GM12878 (cell line): Measurements from ENCODE around the gene SGMS1. TPM values are rescaled to one million over a fixed set of nuclear protein-coding genes. Genes with fewer than 3 reads are reported as not detected.

Source experiments
- ATAC-seq: fragments of 200-7000 bp; cut with Tn5 transposase; 3 replicates; pipeline ENCODE4 v1.9.1; 2020; ENCODE audit warnings: mild to moderate bottlenecking, moderate library complexity
- BruUV-seq: library from RNA; stranded (reverse); fragments of 400-500 nt; replicated peaks from 2 replicates; lab custom pipeline; 2021; lab: Mats Ljungman, UMichigan
- CTCF ChIA-PET: fragments of 300-600 bp; sonication (Branson Sonifier 250); formaldehyde crosslinking; extraction: SDS; loops from one replicate; lab custom pipeline; 2021; ENCODE audit warnings: inconsistent platforms; lab: Yijun Ruan, JAX
- POLR2A ChIA-PET: fragments of 350-600 bp; formaldehyde crosslinking; extraction: SDS; loops from one replicate; lab custom pipeline; 2021; ENCODE audit warnings: inconsistent platforms; lab: Charles Lee
- RAD21 ChIA-PET: fragments of 300-600 bp; sonication (Branson Sonifier 250); formaldehyde crosslinking; loops from one replicate; lab custom pipeline; 2023; ENCODE audit warnings: antibody characterized with exemption; ENCODE audit not compliant: unreplicated experiment; lab: Charles Lee
- SMC1A ChIA-PET: fragments of 300-600 bp; sonication (Branson Sonifier 250); formaldehyde crosslinking; loops from one replicate; lab custom pipeline; 2023; ENCODE audit not compliant: unreplicated experiment, uncharacterized antibody; lab: Charles Lee
- DNase-seq: peaks from one replicate; pipeline ENCODE4 v3.0.0-alpha.2; 2011; ENCODE audit warnings: low read depth, low spot score
- FAIRE-seq: peaks from 3 replicates; lab custom pipeline; 2011; peaks lifted over from hg19 to GRCh38; lab: Jason Lieb, UNC
- H2AFZ ChIP-seq: 2 replicates; pipeline ENCODE4 v1.6.0; 2011; ENCODE audit warnings: low read depth, low read length, control low read depth; ENCODE audit not compliant: control insufficient read depth
- H3K27ac ChIP-seq: 2 replicates; pipeline ENCODE4 v1.5.1; 2011; ENCODE audit warnings: control low read depth; ENCODE audit not compliant: control insufficient read depth, insufficient read depth
- H3K27me3 ChIP-seq, 2 experiments: replicated peaks in 1 of 2; 2 replicates each; pipeline versions ENCODE4 v1.6.0 to v1.6.1; 2011; ENCODE audit warnings: low read length in 1 of 2; ENCODE audit not compliant: control insufficient read depth in 2 of 2, insufficient read depth in 2 of 2
- H3K36me3 ChIP-seq, 2 experiments: 2 replicates each; pipeline ENCODE4 v1.5.1; 2011; ENCODE audit warnings: low read length in 1 of 2; ENCODE audit not compliant: control insufficient read depth in 2 of 2, insufficient read depth in 2 of 2
- H3K4me1 ChIP-seq: 2 replicates; pipeline ENCODE4 v1.6.1; 2011; ENCODE audit warnings: mild to moderate bottlenecking, low read length, moderate library complexity, mixed read lengths; ENCODE audit not compliant: control insufficient read depth, insufficient read depth
- H3K4me2 ChIP-seq: 2 replicates; pipeline ENCODE4 v1.6.0; 2011; ENCODE audit warnings: control low read depth; ENCODE audit not compliant: control insufficient read depth, insufficient read depth
- H3K4me3 ChIP-seq: fragments of 200-600 bp; sonication (generic); 2 replicates; pipeline ENCODE4 v1.5.1; 2016
- H3K79me2 ChIP-seq: 2 replicates; pipeline ENCODE4 v1.6.0; 2011; ENCODE audit warnings: low read length; ENCODE audit not compliant: control insufficient read depth, insufficient read depth
- H3K9ac ChIP-seq: 2 replicates; pipeline ENCODE4 v1.8.0; 2011; ENCODE audit warnings: low read length, control low read depth, mixed read lengths; ENCODE audit not compliant: control insufficient read depth, insufficient read depth
- H3K9me3 ChIP-seq: replicated peaks from 3 replicates; pipeline ENCODE4 v1.5.1; 2011; ENCODE audit warnings: mild to moderate bottlenecking, low read length; ENCODE audit not compliant: control insufficient read depth, insufficient read depth
- H4K20me1 ChIP-seq: 2 replicates; pipeline ENCODE4 v1.6.0; 2011; ENCODE audit not compliant: control insufficient read depth, insufficient read depth
- EP300 ChIP-seq, 2 experiments: fragments of 150-350 bp in 1 of 2; IDR thresholded peaks; 2 replicates each; pipeline ENCODE4 v1.6.1; 2011 to 2012; ENCODE audit warnings: low read depth in 2 of 2, low read length in 2 of 2, borderline replicate concordance in 1 of 2, improper control_type of control experiment in 1 of 2, inconsistent platforms in 1 of 2; ENCODE audit not compliant: control insufficient read depth in 1 of 2
- GABPA ChIP-seq: IDR thresholded peaks from 2 replicates; pipeline ENCODE4 v1.6.1; 2014; ENCODE audit warnings: antibody characterized with exemption, low read depth, mild to moderate bottlenecking, inconsistent platforms
- HDGF ChIP-seq: fragments of 450-650 bp; IDR thresholded peaks from 2 replicates; pipeline ENCODE4 v1.6.1; 2016; ENCODE audit warnings: antibody characterized with exemption
- MEF2A ChIP-seq: IDR thresholded peaks from 2 replicates; pipeline ENCODE4 v1.6.1; 2011; ENCODE audit warnings: low read depth, mild to moderate bottlenecking, low read length, moderate library complexity; ENCODE audit not compliant: insufficient read depth
- NR2C2 ChIP-seq: IDR thresholded peaks from 2 replicates; pipeline ENCODE4 v1.6.1; 2011; ENCODE audit warnings: borderline replicate concordance, low read depth; ENCODE audit not compliant: control insufficient read depth, insufficient read length
- POLR2A ChIP-seq: IDR thresholded peaks from 2 replicates; pipeline ENCODE4 v1.6.1; 2011; ENCODE audit warnings: low read depth, mild to moderate bottlenecking, low read length
- RCOR1 ChIP-seq: conservative IDR thresholded peaks from 2 replicates; pipeline ENCODE4 v1.6.1; 2012; ENCODE audit warnings: low read depth, low read length, improper control_type of control experiment
- SMC3 ChIP-seq: IDR thresholded peaks from 2 replicates; pipeline ENCODE4 v1.6.1; 2011; ENCODE audit warnings: low read length, improper control_type of control experiment, borderline replicate concordance
- WGBS: methylation state at CpG from one replicate; pipeline ENCODE4 v1.1.6; 2016; ENCODE audit warnings: low lambda C conversion rate; ENCODE audit not compliant: insufficient replicate concordance, insufficient coverage; ENCODE audit errors: missing lambda C conversion rate; 5-methylcytosine and 5-hydroxymethylcytosine counted together
- in situ Hi-C: fragments of 300-500 bp; cut with MboI; formaldehyde crosslinking; loops from 9 replicates; pipeline ENCODE4 v1.14.3; 2018; ENCODE audit warnings: mixed read lengths
- intact Hi-C: fragments of 100-400 bp; cut with micrococcal nuclease; formaldehyde crosslinking; loops from one replicate; pipeline ENCODE4 v1.14.2; 2022; ENCODE audit not compliant: unreplicated experiment
- polyA plus RNA-seq, 11 experiments: library from polyadenylated mRNA; depleted of rRNA in 4 of 11; unstranded in 6 of 11; stranded (reverse) in 5 of 11; fragments of >200 nt; fragmentation: Nextera tagmentation in 4 of 11; fragmentation: Illumina TruSeq in 1 of 11; extraction: Ambion mirVana in 4 of 11; extraction: Trizol in 1 of 11; gene quantifications; 1 replicate in 1 of 11; 2 replicates in 10 of 11; pipeline versions ENCODE4 v1.2.1 to v1.2.3, GENCODE V29; 2011 to 2016; ENCODE audit warnings: inconsistent platforms in 2 of 11, missing spikeins in 2 of 11, low read depth in 1 of 11
- total RNA-seq, 4 experiments: library from RNA; depleted of rRNA in 3 of 4; stranded (reverse); fragments of >200 nt in 3 of 4; fragmentation: Illumina TruSeq in 1 of 4; extraction: Trizol in 1 of 4; gene quantifications; 2 replicates each; pipeline versions ENCODE4 v1.2.1 to v1.2.3, GENCODE V29; 2013 to 2021
- TF ChIP-seq, protein P1 (sequence below): fragments of 450-650 bp; IDR thresholded peaks from 2 replicates; pipeline ENCODE4 v1.6.1; 2017; ENCODE audit warnings: low read depth, mild to moderate bottlenecking, moderate library complexity
- TF ChIP-seq, protein P2 (sequence below): fragments of 450-650 bp; IDR thresholded peaks from 2 replicates; pipeline ENCODE4 v1.6.1; 2017; ENCODE audit warnings: borderline replicate concordance
- TF ChIP-seq, protein P3 (sequence below), 3 experiments: IDR thresholded peaks in 2 of 3; conservative IDR thresholded peaks in 1 of 3; 2 replicates each; pipeline ENCODE4 v1.5.1; 2011; ENCODE audit warnings: low read depth in 3 of 3, low read length in 3 of 3, mild to moderate bottlenecking in 3 of 3, control low read depth in 2 of 3, moderate library complexity in 2 of 3, inconsistent platforms in 1 of 3, mixed read lengths in 1 of 3; ENCODE audit not compliant: control insufficient read depth in 2 of 3, insufficient read depth in 1 of 3; ENCODE audit errors: extremely low read depth in 1 of 3
- TF ChIP-seq, protein P4 (sequence below): fragments of 450-650 bp; IDR thresholded peaks from 2 replicates; pipeline ENCODE4 v1.6.1; 2017; ENCODE audit warnings: mild to moderate bottlenecking, low read depth, inconsistent platforms; ENCODE audit not compliant: poor library complexity, severe bottlenecking

The SGMS1 gene
- total and polyA plus RNA-seq, 10 of the 15 experiments (the other 5 are each of a cell fraction or from before 2014, with no cell fraction given): 1.4 to 14.5 (median 4.9) TPM

DNA sequence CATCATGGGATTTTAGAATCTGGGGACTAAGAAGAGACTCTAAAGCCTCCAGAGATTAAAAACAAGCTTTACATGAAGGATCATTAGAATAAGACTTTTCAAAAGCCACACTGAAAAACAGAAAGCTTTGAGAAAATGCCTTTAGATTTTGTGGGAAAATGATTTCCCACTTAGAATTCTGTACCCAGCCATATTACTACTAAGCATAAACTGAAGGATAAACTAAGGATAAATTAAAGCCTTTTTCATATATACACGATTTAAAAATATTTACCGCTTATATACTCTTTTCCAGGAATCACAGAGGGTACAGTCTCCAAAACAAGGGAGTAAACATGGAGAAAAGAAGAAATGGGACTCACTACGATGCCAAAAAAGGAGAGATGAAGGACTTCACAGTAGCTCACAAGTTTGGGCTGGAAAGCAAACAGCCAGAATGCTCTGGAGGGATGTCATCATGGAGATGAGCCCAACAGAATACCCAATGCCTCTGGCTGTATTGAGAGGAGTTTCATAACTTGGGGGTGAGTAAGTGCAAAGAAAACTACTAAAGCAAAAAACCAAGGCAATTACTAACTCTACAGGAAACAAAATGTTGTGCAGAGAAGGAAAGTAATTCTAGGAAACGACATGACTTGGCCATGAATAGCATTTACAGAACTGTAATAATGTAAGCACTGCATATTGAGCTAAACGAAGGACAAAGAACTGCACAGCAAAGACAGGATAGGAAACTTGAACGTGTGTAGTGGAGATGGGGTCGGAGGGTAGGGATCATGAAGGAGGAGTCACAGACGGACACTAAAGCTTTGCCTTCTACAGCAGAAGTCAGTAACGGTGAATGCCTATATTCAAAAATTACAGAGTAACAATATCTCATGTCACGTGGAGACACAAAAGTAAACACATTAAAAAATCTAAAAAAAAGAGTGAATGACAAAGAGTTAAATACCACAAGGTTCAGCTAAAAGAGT lies 311.0 kb downstream of the SGMS1 start:
- no peak for ATAC-seq
- H2AFZ ChIP-seq: no peak overlapping the region
- no peak overlapping the region for H3K27ac ChIP-seq
- H4K20me1 ChIP-seq: peaks cover 3% of the 10 kb centered on the region; the same call in 1 of the 2 replicates
- ChIA-PET SMC1A (interaction anchor here (0.7 to 4.0 kb wide), 11 partner anchors 9 to 1648 kb away, joined by 3 to 15 read pairs (median 4); no protein-coding TSS in a partner anchor), CTCF (interaction anchor here (0.9 to 2.3 kb wide), 4 partner anchors 11 to 194 kb away, joined by 3 to 8 read pairs (median 6); no protein-coding TSS in a partner anchor), POLR2A (interaction anchor here (0.5 to 1.4 kb wide), 5 partner anchors 10 to 518 kb away, joined by 3 to 7 read pairs (median 4); no protein-coding TSS in a partner anchor), RAD21 (interaction anchor here (0.6 to 1.6 kb wide), 3 partner anchors 12 to 309 kb away, joined by 3 read pairs; no protein-coding TSS in a partner anchor)
- no peak for DNase-seq
- no peak for FAIRE-seq
- peaks cover 6% of the 10 kb centered on the region; the same call in 1 of the 2 replicates for H3K4me1 ChIP-seq
- intact Hi-C loops: no loop called here
- H3K9ac ChIP-seq: no peak overlapping the region
- no peaks in the 10 kb centered on the region for H3K27me3 ChIP-seq
- H3K79me2 ChIP-seq: peaks cover 2% of the 10 kb centered on the region
- H3K4me3 ChIP-seq: no peak overlapping the region
- H3K36me3 ChIP-seq: peaks cover 5 to 7% of the 10 kb centered on the region in 2 experiments
- no TSS peak for BruUV-seq
- 75% methylated on average over 10 of the region's 10 CpGs for WGBS
- in situ Hi-C loops: no loop called here
- no peak overlapping the region for H3K4me2 ChIP-seq
- no peaks in the 10 kb centered on the region for H3K9me3 ChIP-seq
- TF ChIP-seq RCOR1: no peak
- TF ChIP-seq EP300 (IDR thresholded peaks at IDR 0.05; ENCODE audit: borderline replicate concordance in 1 of 2, control insufficient read depth in 1 of 2, low read depth in 2 of 2, low read length in 2 of 2): no peak
- TF ChIP-seq SMC3: no peak
- TF ChIP-seq, protein P1, sequence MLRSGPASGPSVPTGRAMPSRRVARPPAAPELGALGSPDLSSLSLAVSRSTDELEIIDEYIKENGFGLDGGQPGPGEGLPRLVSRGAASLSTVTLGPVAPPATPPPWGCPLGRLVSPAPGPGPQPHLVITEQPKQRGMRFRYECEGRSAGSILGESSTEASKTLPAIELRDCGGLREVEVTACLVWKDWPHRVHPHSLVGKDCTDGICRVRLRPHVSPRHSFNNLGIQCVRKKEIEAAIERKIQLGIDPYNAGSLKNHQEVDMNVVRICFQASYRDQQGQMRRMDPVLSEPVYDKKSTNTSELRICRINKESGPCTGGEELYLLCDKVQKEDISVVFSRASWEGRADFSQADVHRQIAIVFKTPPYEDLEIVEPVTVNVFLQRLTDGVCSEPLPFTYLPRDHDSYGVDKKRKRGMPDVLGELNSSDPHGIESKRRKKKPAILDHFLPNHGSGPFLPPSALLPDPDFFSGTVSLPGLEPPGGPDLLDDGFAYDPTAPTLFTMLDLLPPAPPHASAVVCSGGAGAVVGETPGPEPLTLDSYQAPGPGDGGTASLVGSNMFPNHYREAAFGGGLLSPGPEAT: no peak
- TF ChIP-seq, protein P2, sequence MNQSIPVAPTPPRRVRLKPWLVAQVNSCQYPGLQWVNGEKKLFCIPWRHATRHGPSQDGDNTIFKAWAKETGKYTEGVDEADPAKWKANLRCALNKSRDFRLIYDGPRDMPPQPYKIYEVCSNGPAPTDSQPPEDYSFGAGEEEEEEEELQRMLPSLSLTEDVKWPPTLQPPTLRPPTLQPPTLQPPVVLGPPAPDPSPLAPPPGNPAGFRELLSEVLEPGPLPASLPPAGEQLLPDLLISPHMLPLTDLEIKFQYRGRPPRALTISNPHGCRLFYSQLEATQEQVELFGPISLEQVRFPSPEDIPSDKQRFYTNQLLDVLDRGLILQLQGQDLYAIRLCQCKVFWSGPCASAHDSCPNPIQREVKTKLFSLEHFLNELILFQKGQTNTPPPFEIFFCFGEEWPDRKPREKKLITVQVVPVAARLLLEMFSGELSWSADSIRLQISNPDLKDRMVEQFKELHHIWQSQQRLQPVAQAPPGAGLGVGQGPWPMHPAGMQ: no peak
- TF ChIP-seq NR2C2: no peak
- TF ChIP-seq, protein P3, sequence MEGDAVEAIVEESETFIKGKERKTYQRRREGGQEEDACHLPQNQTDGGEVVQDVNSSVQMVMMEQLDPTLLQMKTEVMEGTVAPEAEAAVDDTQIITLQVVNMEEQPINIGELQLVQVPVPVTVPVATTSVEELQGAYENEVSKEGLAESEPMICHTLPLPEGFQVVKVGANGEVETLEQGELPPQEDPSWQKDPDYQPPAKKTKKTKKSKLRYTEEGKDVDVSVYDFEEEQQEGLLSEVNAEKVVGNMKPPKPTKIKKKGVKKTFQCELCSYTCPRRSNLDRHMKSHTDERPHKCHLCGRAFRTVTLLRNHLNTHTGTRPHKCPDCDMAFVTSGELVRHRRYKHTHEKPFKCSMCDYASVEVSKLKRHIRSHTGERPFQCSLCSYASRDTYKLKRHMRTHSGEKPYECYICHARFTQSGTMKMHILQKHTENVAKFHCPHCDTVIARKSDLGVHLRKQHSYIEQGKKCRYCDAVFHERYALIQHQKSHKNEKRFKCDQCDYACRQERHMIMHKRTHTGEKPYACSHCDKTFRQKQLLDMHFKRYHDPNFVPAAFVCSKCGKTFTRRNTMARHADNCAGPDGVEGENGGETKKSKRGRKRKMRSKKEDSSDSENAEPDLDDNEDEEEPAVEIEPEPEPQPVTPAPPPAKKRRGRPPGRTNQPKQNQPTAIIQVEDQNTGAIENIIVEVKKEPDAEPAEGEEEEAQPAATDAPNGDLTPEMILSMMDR (IDR thresholded peaks at IDR 0.05 in 2 of 3, conservative IDR thresholded peaks at IDR 0.05 in 1 of 3; ENCODE audit: control insufficient read depth in 2 of 3, extremely low read depth in 1 of 3, insufficient read depth in 1 of 3, low read depth in 3 of 3, low read length in 3 of 3): no peak
- no peak for TF ChIP-seq GABPA
- TF ChIP-seq, protein P4, sequence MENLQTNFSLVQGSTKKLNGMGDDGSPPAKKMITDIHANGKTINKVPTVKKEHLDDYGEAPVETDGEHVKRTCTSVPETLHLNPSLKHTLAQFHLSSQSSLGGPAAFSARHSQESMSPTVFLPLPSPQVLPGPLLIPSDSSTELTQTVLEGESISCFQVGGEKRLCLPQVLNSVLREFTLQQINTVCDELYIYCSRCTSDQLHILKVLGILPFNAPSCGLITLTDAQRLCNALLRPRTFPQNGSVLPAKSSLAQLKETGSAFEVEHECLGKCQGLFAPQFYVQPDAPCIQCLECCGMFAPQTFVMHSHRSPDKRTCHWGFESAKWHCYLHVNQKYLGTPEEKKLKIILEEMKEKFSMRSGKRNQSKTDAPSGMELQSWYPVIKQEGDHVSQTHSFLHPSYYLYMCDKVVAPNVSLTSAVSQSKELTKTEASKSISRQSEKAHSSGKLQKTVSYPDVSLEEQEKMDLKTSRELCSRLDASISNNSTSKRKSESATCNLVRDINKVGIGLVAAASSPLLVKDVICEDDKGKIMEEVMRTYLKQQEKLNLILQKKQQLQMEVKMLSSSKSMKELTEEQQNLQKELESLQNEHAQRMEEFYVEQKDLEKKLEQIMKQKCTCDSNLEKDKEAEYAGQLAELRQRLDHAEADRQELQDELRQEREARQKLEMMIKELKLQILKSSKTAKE: no peak
- TF ChIP-seq POLR2A: no peak
- no peak for TF ChIP-seq HDGF
- TF ChIP-seq MEF2A: no peak
